ENCODE data around the gene DGUOK. TPM values are rescaled to one million over a fixed set of nuclear protein-coding genes. Genes with fewer than 3 reads are reported as not detected.

The DGUOK gene
- total and polyA plus RNA-seq, 4 donors = 19.6 to 49.7 (median 28.3) TPM

DNA sequence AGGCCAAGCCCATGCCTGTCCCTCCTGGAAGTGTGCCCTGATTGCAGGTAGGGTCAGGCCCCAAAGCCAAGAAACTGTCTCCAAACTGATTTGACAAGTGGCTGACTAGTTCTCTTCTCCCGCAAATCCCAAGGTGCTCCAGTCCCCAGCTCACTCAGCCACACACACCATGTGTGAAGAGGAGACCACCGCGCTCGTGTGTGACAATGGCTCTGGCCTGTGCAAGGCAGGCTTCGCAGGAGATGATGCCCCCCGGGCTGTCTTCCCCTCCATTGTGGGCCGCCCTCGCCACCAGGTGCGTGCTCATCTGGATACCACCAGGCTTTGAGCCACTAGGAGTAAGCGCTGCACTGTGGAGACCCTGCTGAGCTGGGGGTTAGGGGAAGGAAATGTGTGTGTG lies 25.5 kb upstream of the DGUOK start:
- Histone ChIP-seq H3K9me3 (ENCODE audit: control insufficient read depth in 4 of 4, low read length in 3 of 4) (no peaks in the 10 kb centered on the region), H3K36me3 (ENCODE audit: control insufficient read depth in 4 of 4, insufficient read depth in 3 of 4, low read depth in 1 of 4, low read length in 3 of 4) (no peaks in the 10 kb centered on the region), H3K4me1 (ENCODE audit: control insufficient read depth in 4 of 4, insufficient read depth in 4 of 4, low read length in 3 of 4) (no peaks in the 10 kb centered on the region), H3K9ac (ENCODE audit: low read depth in 1 of 2, low read length in 2 of 2) (no peak overlapping the region), H3K4me3 (ENCODE audit: low read depth in 1 of 3, low read length in 3 of 3) (no peak overlapping the region), H3K27ac (ENCODE audit: low read depth in 1 of 2, low read length in 2 of 2) (no peak overlapping the region), H3K27me3 (ENCODE audit: control insufficient read depth in 4 of 4, insufficient read depth in 4 of 4, low read length in 3 of 4) (no peaks in the 10 kb centered on the region)
- DNase-seq (ENCODE audit: low spot score) = no peak
- WGBS = 82% methylated on average over 10 of the region's 10 CpGs
- TF ChIP-seq RXRA (IDR thresholded peaks at IDR 0.05) = no peak
- no peak for TF ChIP-seq SP1 (IDR thresholded peaks at IDR 0.05)
- no peak for TF ChIP-seq RAD21 (IDR thresholded peaks at IDR 0.05)
- TF ChIP-seq ZBTB33 (IDR thresholded peaks at IDR 0.05) = no peak
- TF ChIP-seq HNF4G (IDR thresholded peaks at IDR 0.05) = no peak
- no peak for TF ChIP-seq FOXA1 (IDR thresholded peaks at IDR 0.05)
- TF ChIP-seq TAF1 (conservative IDR thresholded peaks at IDR 0.05) = no peak
- TF ChIP-seq, protein P1, sequence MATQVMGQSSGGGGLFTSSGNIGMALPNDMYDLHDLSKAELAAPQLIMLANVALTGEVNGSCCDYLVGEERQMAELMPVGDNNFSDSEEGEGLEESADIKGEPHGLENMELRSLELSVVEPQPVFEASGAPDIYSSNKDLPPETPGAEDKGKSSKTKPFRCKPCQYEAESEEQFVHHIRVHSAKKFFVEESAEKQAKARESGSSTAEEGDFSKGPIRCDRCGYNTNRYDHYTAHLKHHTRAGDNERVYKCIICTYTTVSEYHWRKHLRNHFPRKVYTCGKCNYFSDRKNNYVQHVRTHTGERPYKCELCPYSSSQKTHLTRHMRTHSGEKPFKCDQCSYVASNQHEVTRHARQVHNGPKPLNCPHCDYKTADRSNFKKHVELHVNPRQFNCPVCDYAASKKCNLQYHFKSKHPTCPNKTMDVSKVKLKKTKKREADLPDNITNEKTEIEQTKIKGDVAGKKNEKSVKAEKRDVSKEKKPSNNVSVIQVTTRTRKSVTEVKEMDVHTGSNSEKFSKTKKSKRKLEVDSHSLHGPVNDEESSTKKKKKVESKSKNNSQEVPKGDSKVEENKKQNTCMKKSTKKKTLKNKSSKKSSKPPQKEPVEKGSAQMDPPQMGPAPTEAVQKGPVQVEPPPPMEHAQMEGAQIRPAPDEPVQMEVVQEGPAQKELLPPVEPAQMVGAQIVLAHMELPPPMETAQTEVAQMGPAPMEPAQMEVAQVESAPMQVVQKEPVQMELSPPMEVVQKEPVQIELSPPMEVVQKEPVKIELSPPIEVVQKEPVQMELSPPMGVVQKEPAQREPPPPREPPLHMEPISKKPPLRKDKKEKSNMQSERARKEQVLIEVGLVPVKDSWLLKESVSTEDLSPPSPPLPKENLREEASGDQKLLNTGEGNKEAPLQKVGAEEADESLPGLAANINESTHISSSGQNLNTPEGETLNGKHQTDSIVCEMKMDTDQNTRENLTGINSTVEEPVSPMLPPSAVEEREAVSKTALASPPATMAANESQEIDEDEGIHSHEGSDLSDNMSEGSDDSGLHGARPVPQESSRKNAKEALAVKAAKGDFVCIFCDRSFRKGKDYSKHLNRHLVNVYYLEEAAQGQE (IDR thresholded peaks at IDR 0.05) = no peak
- no peak for TF ChIP-seq HNF4A (conservative IDR thresholded peaks at IDR 0.05)
- TF ChIP-seq FOXA2 (IDR thresholded peaks at IDR 0.05) = no peak

GRCh38 chr2:73902284-73902683 lies 24.4 kb upstream of the DGUOK start:
- no peak overlapping the region for H3K4me3 ChIP-seq (ENCODE audit: low read depth in 1 of 3, low read length in 3 of 3)
- no peak overlapping the region for H3K27ac ChIP-seq (ENCODE audit: low read depth in 1 of 2, low read length in 2 of 2)
- H3K27me3 ChIP-seq (ENCODE audit: control insufficient read depth in 4 of 4, insufficient read depth in 4 of 4, low read length in 3 of 4) = no peaks in the 10 kb centered on the region
- H3K9me3 ChIP-seq (ENCODE audit: control insufficient read depth in 4 of 4, low read length in 3 of 4) = no peaks in the 10 kb centered on the region
- H3K36me3 ChIP-seq (ENCODE audit: control insufficient read depth in 4 of 4, insufficient read depth in 3 of 4, low read depth in 1 of 4, low read length in 3 of 4) = no peaks in the 10 kb centered on the region
- H3K4me1 ChIP-seq (ENCODE audit: control insufficient read depth in 4 of 4, insufficient read depth in 4 of 4, low read length in 3 of 4) = no peaks in the 10 kb centered on the region
- DNase-seq (ENCODE audit: low spot score) = no peak
- H3K9ac ChIP-seq (ENCODE audit: low read depth in 1 of 2, low read length in 2 of 2) = no peak overlapping the region
- TF ChIP-seq TAF1 (conservative IDR thresholded peaks at IDR 0.05) = no peak
- no peak for TF ChIP-seq FOXA1 (IDR thresholded peaks at IDR 0.05)
- TF ChIP-seq, protein P2, sequence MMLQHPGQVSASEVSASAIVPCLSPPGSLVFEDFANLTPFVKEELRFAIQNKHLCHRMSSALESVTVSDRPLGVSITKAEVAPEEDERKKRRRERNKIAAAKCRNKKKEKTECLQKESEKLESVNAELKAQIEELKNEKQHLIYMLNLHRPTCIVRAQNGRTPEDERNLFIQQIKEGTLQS (IDR thresholded peaks at IDR 0.05) = no peak
- no peak for TF ChIP-seq NR2F2 (IDR thresholded peaks at IDR 0.05)
- TF ChIP-seq HNF4A (conservative IDR thresholded peaks at IDR 0.05) = no peak
- TF ChIP-seq RAD21 (IDR thresholded peaks at IDR 0.05) = no peak
- TF ChIP-seq ZBTB33 (IDR thresholded peaks at IDR 0.05) = no peak
- TF ChIP-seq JUND (IDR thresholded peaks at IDR 0.05) = no peak
- TF ChIP-seq GABPA (IDR thresholded peaks at IDR 0.05 in 1 of 2, conservative IDR thresholded peaks at IDR 0.05 in 1 of 2) = no peak
- 77% methylated on average over 4 of the region's 4 CpGs for WGBS

Data from liver (tissue), 9 donors.